SU-DHL-6 (cell line): ENCODE results near the gene YY1.

Source experiments
- H2AFZ ChIP-seq: fragments of 200-600 bp; sonication (generic); 2 replicates; pipeline ENCODE4 v1.6.1; 2014; ENCODE audit warnings: low read depth, mild to moderate bottlenecking, moderate library complexity, mixed read lengths, antibody characterized with exemption, low read length; ENCODE audit not compliant: severe bottlenecking
- H3F3A ChIP-seq: fragments of 200-600 bp; shearing (Covaris generic); 2 replicates; pipeline ENCODE4 v1.6.0; 2016; ENCODE audit warnings: antibody characterized with exemption, mild to moderate bottlenecking; ENCODE audit not compliant: insufficient read depth
- H3K27ac ChIP-seq: fragments of 200-600 bp; sonication (generic); 2 replicates; pipeline ENCODE4 v1.5.1; 2016; ENCODE audit warnings: low read depth, mild to moderate bottlenecking, low read length, moderate library complexity, mixed read lengths
- H3K27me3 ChIP-seq: fragments of 200-600 bp; sonication (generic), shearing (Covaris generic); 2 replicates; pipeline ENCODE4 v1.6.0; 2014; ENCODE audit warnings: mild to moderate bottlenecking, low read length
- H3K36me3 ChIP-seq: fragments of 200-600 bp; sonication (generic); 2 replicates; pipeline ENCODE4 v1.6.1; 2014; ENCODE audit warnings: mild to moderate bottlenecking, low read length, mixed read lengths
- H3K4me2 ChIP-seq: fragments of 300-600, 200-600 bp; shearing (Covaris generic), sonication (generic); 2 replicates; pipeline ENCODE4 v1.6.0; 2014; ENCODE audit warnings: low read length, low read depth, mild to moderate bottlenecking; ENCODE audit not compliant: poor library complexity, severe bottlenecking
- H3K4me3 ChIP-seq: fragments of 200-600 bp; sonication (generic); 2 replicates; pipeline ENCODE4 v1.5.1; 2014; ENCODE audit warnings: antibody characterized with exemption, low read length, mild to moderate bottlenecking, mixed read lengths; ENCODE audit not compliant: insufficient read depth, poor library complexity, severe bottlenecking
- H3K79me2 ChIP-seq: fragments of 200-600 bp; sonication (generic); 2 replicates; pipeline ENCODE4 v1.6.1; 2014; ENCODE audit warnings: mild to moderate bottlenecking, low read length, moderate library complexity; ENCODE audit not compliant: insufficient read depth
- H3K9ac ChIP-seq: fragments of 200-600 bp; sonication (generic); 2 replicates; pipeline ENCODE4 v1.7.0; 2014; ENCODE audit warnings: mild to moderate bottlenecking, low read length
- H3K9me2 ChIP-seq: fragments of 200-600 bp; sonication (generic); replicated peaks from 2 replicates; pipeline ENCODE4 v1.6.1; 2014; ENCODE audit warnings: low read length; ENCODE audit not compliant: insufficient read depth
- H3K9me3 ChIP-seq: fragments of 200-600 bp; sonication (generic); 2 replicates; pipeline ENCODE4 v1.6.1; 2014; ENCODE audit warnings: low read length, mixed read lengths; ENCODE audit not compliant: insufficient read depth
- H4K20me1 ChIP-seq: fragments of 200-600 bp; sonication (generic); 2 replicates; pipeline ENCODE4 v1.6.1; 2014; ENCODE audit warnings: low read depth, mild to moderate bottlenecking, antibody characterized with exemption, low read length, moderate library complexity, mixed read lengths
- EZH2phosphoT487 ChIP-seq: fragments of 200-600 bp; sonication (generic), shearing (Covaris generic); conservative IDR thresholded peaks from 2 replicates; pipeline ENCODE4 v1.6.1; 2018; ENCODE audit warnings: mild to moderate bottlenecking, antibody characterized with exemption, low read length, moderate library complexity, mixed read lengths
- TF ChIP-seq, protein P1 (sequence below): fragments of 200-600 bp; sonication (generic); IDR thresholded peaks from one replicate; pipeline ENCODE4 v1.5.1; 2017; ENCODE audit warnings: antibody characterized with exemption, mild to moderate bottlenecking, low read length, moderate library complexity; ENCODE audit not compliant: insufficient read depth, poor library complexity, severe bottlenecking

The YY1 gene

DNA sequence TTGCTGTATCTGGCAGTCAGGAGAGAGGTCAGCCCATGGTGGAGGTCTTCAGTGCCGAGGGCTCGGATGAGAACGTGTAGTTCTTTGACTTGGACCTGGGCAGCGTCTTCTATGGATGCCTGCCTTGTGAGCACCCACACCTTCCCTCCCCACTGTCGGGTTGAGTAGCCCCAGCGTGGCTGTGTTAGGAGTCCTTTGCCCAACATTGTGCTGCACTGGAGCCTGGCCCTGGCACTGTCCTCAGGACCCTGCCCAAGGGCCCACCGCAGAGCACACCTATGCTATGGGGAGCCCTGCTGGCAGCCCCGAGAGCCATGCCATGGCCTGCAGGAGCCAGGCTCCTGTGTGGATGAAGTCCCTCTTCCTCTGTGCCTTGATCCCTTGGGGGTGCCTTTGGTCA, 40.6 kb downstream of the YY1 start:
- H3K4me3 ChIP-seq: no peak overlapping the region
- H4K20me1 ChIP-seq: peaks cover 18% of the 10 kb centered on the region
- H3K27ac ChIP-seq: no peak overlapping the region
- peaks cover 68% of the 10 kb centered on the region for H3K79me2 ChIP-seq
- H3F3A ChIP-seq: peaks cover 32% of the 10 kb centered on the region
- no peaks in the 10 kb centered on the region for H3K27me3 ChIP-seq
- no peaks in the 10 kb centered on the region for H3K9me3 ChIP-seq
- no peak overlapping the region for H3K9ac ChIP-seq
- H3K4me2 ChIP-seq: no peak overlapping the region
- TF ChIP-seq, protein P1, sequence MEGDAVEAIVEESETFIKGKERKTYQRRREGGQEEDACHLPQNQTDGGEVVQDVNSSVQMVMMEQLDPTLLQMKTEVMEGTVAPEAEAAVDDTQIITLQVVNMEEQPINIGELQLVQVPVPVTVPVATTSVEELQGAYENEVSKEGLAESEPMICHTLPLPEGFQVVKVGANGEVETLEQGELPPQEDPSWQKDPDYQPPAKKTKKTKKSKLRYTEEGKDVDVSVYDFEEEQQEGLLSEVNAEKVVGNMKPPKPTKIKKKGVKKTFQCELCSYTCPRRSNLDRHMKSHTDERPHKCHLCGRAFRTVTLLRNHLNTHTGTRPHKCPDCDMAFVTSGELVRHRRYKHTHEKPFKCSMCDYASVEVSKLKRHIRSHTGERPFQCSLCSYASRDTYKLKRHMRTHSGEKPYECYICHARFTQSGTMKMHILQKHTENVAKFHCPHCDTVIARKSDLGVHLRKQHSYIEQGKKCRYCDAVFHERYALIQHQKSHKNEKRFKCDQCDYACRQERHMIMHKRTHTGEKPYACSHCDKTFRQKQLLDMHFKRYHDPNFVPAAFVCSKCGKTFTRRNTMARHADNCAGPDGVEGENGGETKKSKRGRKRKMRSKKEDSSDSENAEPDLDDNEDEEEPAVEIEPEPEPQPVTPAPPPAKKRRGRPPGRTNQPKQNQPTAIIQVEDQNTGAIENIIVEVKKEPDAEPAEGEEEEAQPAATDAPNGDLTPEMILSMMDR: no peak
- no peak for TF ChIP-seq EZH2phosphoT487
- no peaks in the 10 kb centered on the region for H3K9me2 ChIP-seq
- no peak overlapping the region for H2AFZ ChIP-seq
- H3K36me3 ChIP-seq: peaks cover 18% of the 10 kb centered on the region; the same call in 1 of the 2 replicates

DNA sequence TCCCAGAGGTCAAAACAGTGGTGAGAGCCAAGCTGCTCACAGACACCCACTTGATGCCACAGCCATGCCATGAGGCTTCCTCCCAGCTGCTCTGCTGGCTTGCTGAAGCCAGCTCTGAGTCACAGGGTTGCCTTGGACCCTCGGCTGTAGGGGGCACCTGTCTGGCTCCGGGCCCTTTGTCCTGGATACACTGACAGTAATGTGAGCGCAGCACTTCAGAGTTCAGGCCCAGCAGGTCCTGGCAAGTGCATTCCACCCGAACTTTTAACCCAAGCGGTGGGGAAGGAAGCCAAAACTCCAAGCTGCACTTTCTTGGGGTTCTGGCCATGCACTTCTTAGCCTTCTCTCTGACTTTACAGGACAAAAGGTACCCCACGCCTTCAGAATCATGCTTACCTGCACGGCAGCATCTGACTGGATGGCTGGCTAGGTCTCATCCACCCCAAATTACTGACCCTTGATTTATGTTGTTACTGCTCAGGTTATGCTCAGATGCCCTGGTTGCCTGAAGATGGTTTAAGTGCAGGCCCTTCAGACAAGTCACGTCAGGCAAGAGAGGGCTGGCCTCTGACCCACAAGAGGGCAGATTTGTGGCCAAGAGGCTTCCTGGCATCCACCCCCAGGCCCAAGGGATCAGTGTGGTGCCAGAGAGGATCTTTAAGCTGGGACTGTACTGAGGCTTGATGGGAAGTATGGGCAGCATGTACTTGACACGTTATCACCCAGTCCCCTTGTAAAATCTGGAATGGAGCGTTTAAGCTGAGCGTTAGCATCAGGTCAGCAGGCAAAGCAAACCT, 42.5 kb downstream of the YY1 start:
- no peak overlapping the region for H2AFZ ChIP-seq
- H3K27ac ChIP-seq: no peak overlapping the region
- TF ChIP-seq, protein P1: no peak
- TF ChIP-seq EZH2phosphoT487: no peak
- no peaks in the 10 kb centered on the region for H3K27me3 ChIP-seq
- no peak overlapping the region for H3K4me3 ChIP-seq
- no peak overlapping the region for H3K4me2 ChIP-seq
- no peak overlapping the region for H3K9ac ChIP-seq
- peaks cover 15% of the 10 kb centered on the region; the same call in 1 of the 2 replicates for H3K36me3 ChIP-seq
- H3K9me3 ChIP-seq: no peaks in the 10 kb centered on the region
- peaks cover 49% of the 10 kb centered on the region for H3K79me2 ChIP-seq
- no peaks in the 10 kb centered on the region for H3K9me2 ChIP-seq
- peaks cover 6% of the 10 kb centered on the region; the same call in 1 of the 2 replicates for H4K20me1 ChIP-seq
- H3F3A ChIP-seq: peaks cover 27% of the 10 kb centered on the region

DNA sequence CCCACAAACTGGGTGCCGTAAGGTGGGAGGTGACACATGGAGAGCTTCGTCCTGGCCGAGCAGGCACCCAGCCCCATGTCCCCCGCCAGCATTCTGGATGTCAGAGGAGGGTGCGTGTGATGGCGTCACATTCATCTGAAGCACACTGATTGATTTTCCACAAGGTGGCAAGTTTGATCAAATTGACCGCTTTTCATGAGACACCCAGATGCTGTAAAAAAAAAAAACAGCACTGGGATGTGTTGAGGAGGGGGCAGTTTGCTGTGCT, 43.1 kb downstream of the YY1 start:
- Histone ChIP-seq H4K20me1 (0 out of 2 replicates have a peak, but pooled peaks cover 4% of the 10 kb centered on the region), H3K27ac (no peak overlapping the region), H3K27me3 (no peaks in the 10 kb centered on the region), H3F3A (peaks cover 27% of the 10 kb centered on the region), H3K4me2 (no peak overlapping the region), H3K9me3 (no peaks in the 10 kb centered on the region), H3K9ac (no peak overlapping the region), H3K4me3 (no peak overlapping the region), H3K9me2 (no peaks in the 10 kb centered on the region), H3K36me3 (peaks cover 10% of the 10 kb centered on the region; the same call in 1 of the 2 replicates), H2AFZ (no peak overlapping the region), H3K79me2 (peaks cover 44% of the 10 kb centered on the region)
- TF ChIP-seq, protein P1: no peak
- TF ChIP-seq EZH2phosphoT487: no peak
